NCI-H2196 treated with DMSO at 0.1 percent for 48 hours (cell line): ENCODE measurements around the gene HBQ1.
"Not testable (repeated sequence)": the region's sequence is repeated elsewhere in the genome, so short reads cannot be mapped to it uniquely, and the experiment has no call there.

Source experiments
- DNase-seq: peaks from one replicate; lab custom pipeline; 2025; ENCODE audit not compliant: unreplicated experiment; lab: John Stamatoyannopoulos, UW

Gene HBQ1

DNA sequence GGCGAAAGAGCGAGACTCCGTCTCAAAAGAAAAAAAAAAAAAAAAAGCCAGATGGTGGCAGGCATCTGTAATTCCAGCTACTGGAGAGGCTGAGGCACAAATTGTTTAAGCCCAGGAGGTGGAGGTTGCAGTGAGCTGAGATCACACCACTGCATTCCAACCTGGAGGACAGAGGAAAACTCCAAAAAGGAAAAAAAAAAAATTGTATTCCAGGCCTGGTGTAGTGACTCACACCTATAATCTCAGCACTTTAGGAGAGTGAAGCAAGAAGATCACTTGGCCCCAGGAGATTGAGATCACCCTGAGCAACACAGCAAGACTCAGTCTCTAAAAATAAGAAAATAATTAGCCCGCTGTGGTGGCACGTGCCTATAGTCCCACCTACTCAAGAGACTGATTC is 20.1 kb downstream of the HBQ1 start:
- DNase-seq: no peak

GRCh38 chr16:203246-203645 is 23.0 kb downstream of the HBQ1 start:
- DNase-seq: no peak

DNA sequence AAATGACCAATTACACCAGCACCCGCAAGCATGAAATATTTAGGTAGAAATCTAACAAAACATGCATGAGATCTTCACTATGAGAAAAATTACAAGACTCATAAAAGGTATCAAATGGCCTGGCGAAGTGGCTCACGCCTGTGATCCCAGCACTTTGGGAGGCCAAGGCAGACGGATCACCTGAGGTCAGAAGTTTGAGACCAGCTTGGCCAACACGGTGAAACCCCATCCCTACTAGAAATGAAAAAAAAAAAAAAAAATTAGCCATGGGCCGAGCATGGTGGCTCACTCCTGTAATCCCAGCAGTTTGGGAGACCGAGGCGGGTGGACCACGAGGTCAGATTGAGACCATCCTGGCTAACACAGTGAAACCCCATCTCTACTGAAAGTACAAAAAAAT is 23.8 kb downstream of the HBQ1 start:
- DNase-seq: not testable (repeated sequence)

DNA sequence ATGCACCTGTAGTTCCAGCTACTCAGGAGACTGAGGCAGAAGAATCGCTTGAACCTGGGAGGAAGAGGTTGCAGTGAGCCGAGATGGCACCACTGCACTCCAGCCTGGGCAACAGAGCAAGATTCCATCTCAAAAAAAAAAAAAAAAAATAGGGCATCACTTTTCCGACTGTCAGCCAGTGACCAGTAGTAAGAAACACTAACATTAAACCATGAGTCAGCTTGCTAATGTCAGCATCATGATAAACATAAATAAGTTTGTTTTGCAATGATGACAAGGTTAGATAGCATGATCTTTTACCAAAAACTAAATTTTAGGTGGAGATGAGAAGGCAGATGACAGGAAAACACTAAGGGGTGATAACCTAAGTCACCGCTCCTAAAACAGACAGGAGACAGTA is 29.1 kb downstream of the HBQ1 start:
- not testable (repeated sequence) for DNase-seq

GRCh38 chr16:211631-212180 is 31.4 kb downstream of the HBQ1 start:
- DNase-seq: not testable (repeated sequence)

DNA sequence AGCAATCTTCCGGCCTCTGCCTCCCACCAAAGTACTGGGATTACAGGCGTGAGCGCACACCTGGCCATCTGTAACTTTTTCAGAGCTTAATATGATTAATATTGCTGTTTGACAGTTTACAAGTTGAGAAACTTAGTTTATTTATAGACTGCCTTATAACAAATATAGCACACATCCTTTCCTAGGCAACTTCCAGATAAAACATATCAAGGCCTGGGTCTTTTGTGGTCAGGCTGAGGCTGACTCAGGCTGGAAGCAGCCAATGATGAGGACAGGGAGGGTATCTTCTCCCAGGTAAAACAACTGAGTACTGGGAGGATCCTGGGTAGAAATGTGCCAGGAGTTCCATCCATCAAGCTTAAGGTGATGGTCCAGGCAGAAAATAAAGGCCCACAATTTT is 32.7 kb downstream of the HBQ1 start:
- no peak for DNase-seq

GRCh38 chr16:220021-220420 is 39.8 kb downstream of the HBQ1 start:
- DNase-seq: no peak

- no peak for DNase-seq
Observed at GRCh38 chr16:228151-228851, 48.0 kb downstream of the HBQ1 start.

GRCh38 chr16:228852-229730 is 48.8 kb downstream of the HBQ1 start, which contains the start of gene LUC7L:
Gene LUC7L, minus strand, starts transcription at chr16:229449. Its CDS starts 110 bp downstream, at chr16:229339.
- DNase-seq: peak; percentile 84

DNA sequence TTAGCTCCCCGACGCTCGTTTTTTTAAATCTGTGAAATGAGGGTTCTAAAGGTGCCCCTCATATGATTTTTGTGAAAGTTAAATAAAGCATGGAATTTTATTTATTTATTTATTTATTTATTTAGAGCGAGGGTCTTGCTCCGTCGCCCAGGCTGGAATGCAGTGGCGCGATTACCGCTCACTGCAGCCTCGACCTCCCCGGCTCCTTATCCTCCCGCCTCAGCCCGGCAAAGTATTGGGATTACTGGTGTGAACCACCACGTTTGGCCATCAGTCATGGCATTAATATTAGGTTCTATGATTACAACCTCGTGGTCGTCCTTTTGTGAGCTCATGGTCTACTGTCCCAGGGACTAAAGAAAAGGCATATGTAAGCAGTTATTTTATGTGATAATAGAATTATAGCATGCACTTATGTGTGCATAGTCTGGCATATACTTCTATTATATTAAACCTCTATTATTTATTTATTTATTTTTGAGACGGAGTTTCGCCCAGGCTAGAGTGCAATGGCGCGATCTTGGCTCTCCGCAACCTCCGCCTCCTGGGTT is 49.5 kb downstream of the HBQ1 start:
- DNase-seq: no peak

DNA sequence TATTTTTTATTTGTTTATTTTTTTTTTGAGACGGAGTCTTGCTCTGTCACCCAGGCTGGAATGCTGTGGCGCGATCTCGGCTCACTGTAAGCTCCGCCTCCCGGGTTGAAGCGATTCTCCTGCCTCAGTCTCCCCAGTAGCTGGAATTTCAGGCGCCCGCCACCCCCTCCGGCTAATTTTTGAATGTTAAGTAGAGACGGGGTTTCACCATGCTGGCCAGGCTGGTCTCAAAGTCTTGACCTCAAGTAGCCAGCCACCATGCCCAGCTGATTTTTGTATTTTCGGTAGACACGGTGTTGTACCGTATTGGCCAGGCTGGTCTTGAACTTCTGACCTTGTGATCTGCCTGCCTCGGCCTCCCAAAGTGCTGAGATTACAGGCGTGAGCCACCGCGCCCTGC is 50.1 kb downstream of the HBQ1 start:
- DNase-seq: not testable (repeated sequence)
